Measurements from ENCODE around the gene ACTA2. TPM values are rescaled to one million over a fixed set of nuclear protein-coding genes. Genes with fewer than 3 reads are reported as not detected.

The ACTA2 gene
- total RNA-seq, 1 experiment from 2014 or later = 2.4 TPM

- Histone ChIP-seq H3K27me3 (ENCODE audit: insufficient read depth, low read length) (no peaks in the 10 kb centered on the region), H3K9ac (ENCODE audit: extremely low read depth, insufficient read length, low read length) (no peak overlapping the region), H3T11ph (ENCODE audit: low read length) (no peak overlapping the region), H3K4ac (ENCODE audit: low read depth, low read length) (no peak overlapping the region), H3K79me1 (ENCODE audit: insufficient read depth, low read depth, low read length, poor library complexity, severe bottlenecking) (no peaks in the 10 kb centered on the region), H3K79me2 (ENCODE audit: insufficient read depth, low read length) (no peaks in the 10 kb centered on the region), H2BK120ac (ENCODE audit: low read depth, low read length, poor library complexity, severe bottlenecking) (no peak overlapping the region), H3K14ac (ENCODE audit: insufficient read depth, low read length) (no peak overlapping the region), H3K56ac (ENCODE audit: insufficient read length, low read depth, low read length) (no peak overlapping the region), H3K27ac (ENCODE audit: insufficient read length, low read depth, low read length) (no peak overlapping the region), H4K5ac (ENCODE audit: insufficient read length, low read depth, low read length) (no peak overlapping the region), H4K8ac (replicated peaks; ENCODE audit: insufficient read length, low read depth, low read length) (no peak overlapping the region), H4K91ac (ENCODE audit: insufficient read length, low read depth, low read length) (no peak overlapping the region), H2AK5ac (ENCODE audit: insufficient read length, low read length) (no peak overlapping the region), H3K23ac (ENCODE audit: insufficient read length, low read depth, low read length) (no peak overlapping the region), H3K23me2 (ENCODE audit: insufficient read length, low read depth, low read length, poor library complexity, severe bottlenecking) (no peaks in the 10 kb centered on the region), H3K4me1 (ENCODE audit: insufficient read depth, low read length) (no peaks in the 10 kb centered on the region), H2BK15ac (ENCODE audit: low read depth, low read length) (no peak overlapping the region), H3K9me3 (ENCODE audit: control insufficient read depth, low read depth, low read length) (no peaks in the 10 kb centered on the region), H4K20me1 (ENCODE audit: control insufficient read depth, insufficient read depth, insufficient read length) (no peaks in the 10 kb centered on the region), H2BK12ac (ENCODE audit: insufficient read length, low read depth, low read length) (no peak overlapping the region), H2BK5ac (ENCODE audit: insufficient read length, low read length) (no peak overlapping the region), H3K18ac (ENCODE audit: insufficient read length, low read depth, low read length) (no peak overlapping the region), H2AFZ (ENCODE audit: low read length) (no peak overlapping the region), H2BK20ac (ENCODE audit: low read depth, low read length, poor library complexity, severe bottlenecking) (no peak overlapping the region), H3K4me2 (ENCODE audit: insufficient read depth, insufficient read length, low read length) (no peak overlapping the region)
- peaks cover 0 to 3% of the 10 kb centered on the region in 2 experiments; a peak in 3 of 4 replicates for H3K4me1 Mint-ChIP-seq
- no peak overlapping the region for H3K27ac Mint-ChIP-seq
- no peaks in the 10 kb centered on the region for H3K27me3 Mint-ChIP-seq (ENCODE audit: low read depth)
- H3K9me3 Mint-ChIP-seq = no peaks in the 10 kb centered on the region
- no peak overlapping the region for H3K4me3 Mint-ChIP-seq
- TF ChIP-seq CTCF (conservative IDR thresholded peaks at IDR 0.05) = no peak
- H3K36me3 Mint-ChIP-seq (ENCODE audit: insufficient read depth in 1 of 3, low read depth in 3 of 3) = no peaks in the 10 kb centered on the region
- no peak for DNase-seq
- WGBS (ENCODE audit: extremely low coverage, insufficient read length, low lambda C conversion rate) = no CpG with 5 or more reads among the region's 1 CpG
Observed at GRCh38 chr10:88957381-88957780, 4.8 kb upstream of the ACTA2 start.
